ENCODE results near the gene CABYR.

CABYR gene

GRCh38 chr18:24176727-24177416 is 38.0 kb downstream of the CABYR start:
- no peak for DNase-seq (ENCODE audit: low read depth)
- H3K4me3 ChIP-seq (ENCODE audit: control insufficient read depth, low read depth, low read length): no peak overlapping the region
- TF ChIP-seq, protein P1, sequence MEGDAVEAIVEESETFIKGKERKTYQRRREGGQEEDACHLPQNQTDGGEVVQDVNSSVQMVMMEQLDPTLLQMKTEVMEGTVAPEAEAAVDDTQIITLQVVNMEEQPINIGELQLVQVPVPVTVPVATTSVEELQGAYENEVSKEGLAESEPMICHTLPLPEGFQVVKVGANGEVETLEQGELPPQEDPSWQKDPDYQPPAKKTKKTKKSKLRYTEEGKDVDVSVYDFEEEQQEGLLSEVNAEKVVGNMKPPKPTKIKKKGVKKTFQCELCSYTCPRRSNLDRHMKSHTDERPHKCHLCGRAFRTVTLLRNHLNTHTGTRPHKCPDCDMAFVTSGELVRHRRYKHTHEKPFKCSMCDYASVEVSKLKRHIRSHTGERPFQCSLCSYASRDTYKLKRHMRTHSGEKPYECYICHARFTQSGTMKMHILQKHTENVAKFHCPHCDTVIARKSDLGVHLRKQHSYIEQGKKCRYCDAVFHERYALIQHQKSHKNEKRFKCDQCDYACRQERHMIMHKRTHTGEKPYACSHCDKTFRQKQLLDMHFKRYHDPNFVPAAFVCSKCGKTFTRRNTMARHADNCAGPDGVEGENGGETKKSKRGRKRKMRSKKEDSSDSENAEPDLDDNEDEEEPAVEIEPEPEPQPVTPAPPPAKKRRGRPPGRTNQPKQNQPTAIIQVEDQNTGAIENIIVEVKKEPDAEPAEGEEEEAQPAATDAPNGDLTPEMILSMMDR (IDR thresholded peaks at IDR 0.05; ENCODE audit: control insufficient read depth, insufficient read depth, low read depth, low read length, missing control alignments): peak; percentile 88

GRCh38 chr18:24177499-24178133 is 38.8 kb downstream of the CABYR start:
- no peak for DNase-seq (ENCODE audit: low read depth)
- no peak overlapping the region for H3K4me3 ChIP-seq (ENCODE audit: control insufficient read depth, low read depth, low read length)
- TF ChIP-seq, protein P1 (IDR thresholded peaks at IDR 0.05; ENCODE audit: control insufficient read depth, insufficient read depth, low read depth, low read length, missing control alignments): no peak

DNA sequence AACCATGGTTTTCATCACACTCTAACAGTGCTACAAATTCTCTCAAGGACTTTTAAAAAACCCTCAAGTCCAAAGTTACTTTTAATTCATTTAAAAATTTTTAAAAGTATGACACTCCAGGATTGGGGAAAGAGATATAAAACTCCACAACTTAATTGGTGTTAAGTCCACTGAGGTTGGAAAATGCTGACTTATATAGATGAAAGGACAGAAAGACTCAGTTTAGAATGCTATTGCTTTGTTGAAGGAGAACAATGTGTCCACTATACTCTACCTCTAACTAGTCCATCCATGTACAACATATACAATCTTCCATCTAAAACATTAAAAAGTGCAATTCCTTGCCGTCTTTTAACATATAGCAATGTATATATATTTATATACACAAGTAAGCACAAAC is 41.2 kb downstream of the CABYR start:
- DNase-seq (ENCODE audit: low read depth): no peak
- no peak overlapping the region for H3K4me3 ChIP-seq (ENCODE audit: control insufficient read depth, low read depth, low read length)
- TF ChIP-seq, protein P1 (IDR thresholded peaks at IDR 0.05; ENCODE audit: control insufficient read depth, insufficient read depth, low read depth, low read length, missing control alignments): no peak

GRCh38 chr18:24181806-24182205 is 42.9 kb downstream of the CABYR start:
- H3K4me3 ChIP-seq (ENCODE audit: control insufficient read depth, low read depth, low read length): no peak overlapping the region
- no peak for DNase-seq (ENCODE audit: low read depth)
- TF ChIP-seq, protein P1 (IDR thresholded peaks at IDR 0.05; ENCODE audit: control insufficient read depth, insufficient read depth, low read depth, low read length, missing control alignments): no peak

DNA sequence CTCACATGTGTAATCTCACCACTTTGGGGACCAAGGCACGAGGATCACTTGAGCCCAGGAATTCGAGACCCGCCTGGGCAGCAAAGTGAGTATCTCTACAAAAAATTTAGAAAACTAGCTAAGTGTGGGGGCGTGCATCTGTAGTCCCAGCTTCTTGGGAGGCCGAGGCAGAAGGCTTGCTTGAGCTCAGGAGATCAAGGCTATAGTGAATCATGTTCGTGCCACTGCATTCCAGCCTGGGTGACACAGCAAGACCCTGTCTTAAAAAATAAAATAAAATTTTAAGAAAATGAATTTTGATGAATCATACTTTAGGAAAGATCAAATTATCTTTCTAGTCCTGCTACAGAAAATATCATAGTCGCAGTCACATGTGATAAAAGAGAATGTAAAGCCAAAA is 46.9 kb downstream of the CABYR start:
- DNase-seq (ENCODE audit: low read depth): no peak
- no peak overlapping the region for H3K4me3 ChIP-seq (ENCODE audit: control insufficient read depth, low read depth, low read length)
- TF ChIP-seq, protein P1 (IDR thresholded peaks at IDR 0.05; ENCODE audit: control insufficient read depth, insufficient read depth, low read depth, low read length, missing control alignments): no peak

- TF ChIP-seq, protein P1 (IDR thresholded peaks at IDR 0.05; ENCODE audit: control insufficient read depth, insufficient read depth, low read depth, low read length, missing control alignments): no peak
- DNase-seq (ENCODE audit: low read depth): no peak
- H3K4me3 ChIP-seq (ENCODE audit: control insufficient read depth, low read depth, low read length): no peak overlapping the region
Observed at GRCh38 chr18:24187049-24187448, 48.2 kb downstream of the CABYR start.
